K562 (cell line): ENCODE measurements around the gene MIER2. TPM values are rescaled to one million over a fixed set of nuclear protein-coding genes. Genes with fewer than 3 reads are reported as not detected.

Experiments used
- JUND ChIP-seq, 2 experiments: IDR thresholded peaks; 2 replicates in 1 of 2; 3 replicates in 1 of 2; pipeline ENCODE4 v1.6.1; 2011; ENCODE audit warnings: borderline replicate concordance in 2 of 2, low read depth in 2 of 2, low read length in 2 of 2, improper control_type of control experiment in 1 of 2, missing biosample characterization in 1 of 2, missing genetic modification characterization in 1 of 2, missing genetic modification reagents in 1 of 2
- SMARCA4 ChIP-seq: fragments of 450-650 bp; IDR thresholded peaks from 2 replicates; pipeline ENCODE4 v1.6.1; 2016
- polyA plus RNA-seq, 8 experiments: library from polyadenylated mRNA; depleted of rRNA in 4 of 8; stranded (reverse) in 5 of 8; unstranded in 3 of 8; fragments of >200 nt; fragmentation: Nextera tagmentation in 2 of 8; fragmentation: Illumina TruSeq in 1 of 8; extraction: Ambion mirVana in 2 of 8; extraction: Trizol in 1 of 8; gene quantifications; 2 replicates each; pipeline versions ENCODE4 v1.2.1 to v1.2.3, GENCODE V29; 2011 to 2014; ENCODE audit warnings: inconsistent platforms in 1 of 8, missing spikeins in 1 of 8
- total RNA-seq, 7 experiments: library from RNA; depleted of rRNA in 6 of 7; stranded (reverse); fragments of >200 nt in 6 of 7; fragmentation: Illumina TruSeq in 2 of 7; extraction: Trizol in 2 of 7; gene quantifications; 2 replicates each; pipeline versions ENCODE4 v1.2.1 to v1.2.3, GENCODE V29; 2011 to 2021; ENCODE audit warnings: low replicate concordance in 1 of 7
- TF ChIP-seq, protein P1 (sequence below), 2 experiments: fragments of 450-650 bp; formaldehyde crosslinking in 1 of 2; IDR thresholded peaks; 2 replicates each; pipeline versions ENCODE4 v1.4.0 to v1.6.1; 2014 to 2020; ENCODE audit warnings: mild to moderate bottlenecking in 2 of 2, borderline replicate concordance in 1 of 2, low read depth in 1 of 2

The MIER2 gene
- total and polyA plus RNA-seq, 9 of the 15 experiments (the other 6 are each of a cell fraction or from before 2014, with no cell fraction given) = 0.46 to 34.7 (median 15.6) TPM

DNA sequence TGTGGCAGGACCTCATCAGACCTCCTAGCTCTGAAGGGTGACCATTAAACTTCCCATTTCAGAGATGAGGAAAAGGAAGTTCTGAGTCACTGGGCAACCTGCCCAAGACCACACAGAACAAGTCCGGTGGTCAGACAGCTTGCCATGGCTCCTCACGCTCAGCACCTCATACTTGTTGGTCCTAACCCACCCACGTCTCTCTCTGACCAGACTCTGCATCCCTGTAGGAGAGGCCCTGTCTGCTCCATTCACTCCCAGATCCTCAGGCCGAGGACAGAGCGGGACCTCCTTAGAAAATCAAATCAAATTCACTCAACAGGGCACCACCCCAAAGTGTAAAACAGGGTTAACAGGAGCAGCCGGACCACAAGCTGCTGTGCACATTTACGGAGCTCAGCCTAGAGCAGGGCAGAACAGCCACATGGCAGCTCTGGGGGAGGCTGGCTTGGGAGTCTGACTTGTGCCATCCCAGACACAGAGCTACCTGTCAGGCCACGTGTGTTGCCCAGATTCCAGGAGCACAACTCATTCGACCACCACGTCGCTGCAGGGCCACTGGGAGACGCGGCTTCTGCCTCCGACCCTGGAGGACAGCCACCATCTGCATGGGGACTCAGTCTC, 1.7 kb downstream of the MIER2 start (continued):
- TF ChIP-seq, protein P1, sequence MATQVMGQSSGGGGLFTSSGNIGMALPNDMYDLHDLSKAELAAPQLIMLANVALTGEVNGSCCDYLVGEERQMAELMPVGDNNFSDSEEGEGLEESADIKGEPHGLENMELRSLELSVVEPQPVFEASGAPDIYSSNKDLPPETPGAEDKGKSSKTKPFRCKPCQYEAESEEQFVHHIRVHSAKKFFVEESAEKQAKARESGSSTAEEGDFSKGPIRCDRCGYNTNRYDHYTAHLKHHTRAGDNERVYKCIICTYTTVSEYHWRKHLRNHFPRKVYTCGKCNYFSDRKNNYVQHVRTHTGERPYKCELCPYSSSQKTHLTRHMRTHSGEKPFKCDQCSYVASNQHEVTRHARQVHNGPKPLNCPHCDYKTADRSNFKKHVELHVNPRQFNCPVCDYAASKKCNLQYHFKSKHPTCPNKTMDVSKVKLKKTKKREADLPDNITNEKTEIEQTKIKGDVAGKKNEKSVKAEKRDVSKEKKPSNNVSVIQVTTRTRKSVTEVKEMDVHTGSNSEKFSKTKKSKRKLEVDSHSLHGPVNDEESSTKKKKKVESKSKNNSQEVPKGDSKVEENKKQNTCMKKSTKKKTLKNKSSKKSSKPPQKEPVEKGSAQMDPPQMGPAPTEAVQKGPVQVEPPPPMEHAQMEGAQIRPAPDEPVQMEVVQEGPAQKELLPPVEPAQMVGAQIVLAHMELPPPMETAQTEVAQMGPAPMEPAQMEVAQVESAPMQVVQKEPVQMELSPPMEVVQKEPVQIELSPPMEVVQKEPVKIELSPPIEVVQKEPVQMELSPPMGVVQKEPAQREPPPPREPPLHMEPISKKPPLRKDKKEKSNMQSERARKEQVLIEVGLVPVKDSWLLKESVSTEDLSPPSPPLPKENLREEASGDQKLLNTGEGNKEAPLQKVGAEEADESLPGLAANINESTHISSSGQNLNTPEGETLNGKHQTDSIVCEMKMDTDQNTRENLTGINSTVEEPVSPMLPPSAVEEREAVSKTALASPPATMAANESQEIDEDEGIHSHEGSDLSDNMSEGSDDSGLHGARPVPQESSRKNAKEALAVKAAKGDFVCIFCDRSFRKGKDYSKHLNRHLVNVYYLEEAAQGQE (IDR thresholded peaks at IDR 0.05; ENCODE audit: borderline replicate concordance) = no peak
- TF ChIP-seq, protein P1 (CRISPR knock-in tag; IDR thresholded peaks at IDR 0.05; ENCODE audit: low read depth) = no peak
- peak; percentile 23; the same call in 1 of the 2 replicates for TF ChIP-seq JUND (IDR thresholded peaks at IDR 0.05; ENCODE audit: borderline replicate concordance, low read depth, low read length)
- peak; percentile 59; the same call in 2 of the 3 replicates for TF ChIP-seq JUND (tag; IDR thresholded peaks at IDR 0.05; ENCODE audit: borderline replicate concordance, low read depth, low read length)
- TF ChIP-seq SMARCA4 = 0 out of 2 replicates have a peak, but pooled peaks have one; percentile 10
